ENCODE results near the gene STARD7. TPM values are rescaled to one million over a fixed set of nuclear protein-coding genes. Genes with fewer than 3 reads are reported as not detected.
"Not testable (repeated sequence)": the region's sequence is repeated elsewhere in the genome, so short reads cannot be mapped to it uniquely, and the experiment has no call there.

The STARD7 gene
- total and polyA plus RNA-seq, 2 donors (not counting 1 experiment from before 2014, with no cell fraction given): 35.1 to 133 TPM

DNA sequence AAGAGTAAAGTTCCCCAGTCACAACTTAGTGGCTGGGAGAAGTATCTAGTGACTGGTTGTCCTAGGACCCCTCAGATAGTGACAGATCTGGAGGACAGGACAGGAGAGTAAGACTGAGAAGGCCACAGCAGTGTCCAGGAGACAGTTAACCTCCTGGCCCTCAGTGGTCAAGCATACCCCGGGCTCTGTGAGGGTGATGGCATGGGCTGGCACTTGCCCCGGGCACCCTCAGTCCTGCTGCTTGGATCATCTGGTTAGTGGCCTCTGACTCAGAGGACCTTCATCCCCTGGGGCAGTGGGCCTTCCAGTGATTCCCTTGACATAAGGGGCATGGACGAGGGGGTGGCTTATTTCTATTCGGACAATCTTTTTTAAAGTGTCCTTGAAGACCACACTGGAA lies 11.3 kb upstream of the STARD7 start:
- intact Hi-C loops (cut with micrococcal nuclease); H3K79me2 ChIP-seq (ENCODE audit: control insufficient read depth, insufficient read depth, low read length); H3K27me3 Mint-ChIP-seq; H3K4me2 ChIP-seq (replicated peaks; ENCODE audit: low read depth, low read length, poor library complexity, severe bottlenecking); H3K27ac ChIP-seq (ENCODE audit: low read length in 2 of 2); H3K27ac Mint-ChIP-seq; H3K9me3 ChIP-seq (ENCODE audit: control extremely low read depth in 1 of 3, control insufficient read depth in 2 of 3, insufficient read depth in 1 of 3, low read length in 2 of 3); H3K4me3 ChIP-seq (ENCODE audit: control extremely low read depth in 1 of 5, extremely low read depth in 1 of 5, insufficient read depth in 1 of 5, low read depth in 2 of 5, low read length in 4 of 5); H3K4me3 Mint-ChIP-seq; H2AFZ ChIP-seq (ENCODE audit: insufficient read depth, low read depth, low read length, poor library complexity, severe bottlenecking); POLR2A ChIA-PET; H3K9me3 Mint-ChIP-seq (ENCODE audit: insufficient read depth); CTCF ChIA-PET; H4K20me1 ChIP-seq (ENCODE audit: control insufficient read depth, insufficient read depth, low read length, poor library complexity, severe bottlenecking); H3K9ac ChIP-seq (ENCODE audit: low read length); ATAC-seq (ENCODE audit: low read depth); H3K27me3 ChIP-seq (replicated peaks in 1 of 4; ENCODE audit: control extremely low read depth in 1 of 4, control insufficient read depth in 3 of 4, insufficient read depth in 4 of 4, low read length in 3 of 4); H3K4me1 ChIP-seq (ENCODE audit: control insufficient read depth in 2 of 2, insufficient read depth in 2 of 2, low read length in 2 of 2); DNase-seq; H3K36me3 ChIP-seq (replicated peaks in 1 of 2; ENCODE audit: control extremely low read depth in 1 of 2, control insufficient read depth in 1 of 2, extremely low read depth in 1 of 2, insufficient read depth in 2 of 2, low read length in 1 of 2): not testable (repeated sequence)
- H3K4me1 Mint-ChIP-seq: peaks cover 13% of the 10 kb centered on the region
- 96% methylated on average over 4 of the region's 4 CpGs for WGBS (ENCODE audit: insufficient coverage)

DNA sequence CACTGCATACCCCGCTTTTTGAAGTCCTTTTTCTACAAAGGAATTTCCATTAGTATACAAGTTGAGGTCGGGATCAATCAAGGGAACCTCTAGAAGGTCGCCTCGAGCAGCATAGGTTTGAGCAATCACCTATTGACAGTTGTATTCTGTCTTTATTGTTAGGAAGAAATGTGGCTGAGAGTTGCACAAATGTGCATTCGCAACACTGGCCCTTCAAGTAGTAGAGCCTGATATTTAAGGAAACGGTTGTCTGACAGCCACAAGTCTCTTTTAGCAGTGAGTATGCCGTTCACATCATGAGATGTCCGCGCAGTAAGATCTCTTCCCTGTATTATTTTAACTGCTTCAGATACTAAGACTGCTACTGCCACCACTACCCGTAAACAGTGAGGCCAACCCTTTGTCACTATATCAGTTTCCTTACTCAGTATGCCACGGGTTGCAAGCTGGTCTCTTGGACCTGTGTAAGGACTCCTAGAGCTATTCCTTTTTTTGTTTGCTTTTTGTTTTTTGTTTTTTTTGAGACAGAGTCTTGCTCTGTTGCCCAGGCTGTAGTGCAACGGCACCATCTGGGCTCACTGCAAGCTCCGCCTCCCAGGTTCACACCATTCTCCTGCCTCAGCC lies 10.0 kb upstream of the STARD7 start:
- Mint-ChIP-seq H3K4me3 (no peak overlapping the region), H3K27ac (no peak overlapping the region), H3K9me3 (ENCODE audit: insufficient read depth) (no peaks in the 10 kb centered on the region), H3K4me1 (peaks cover 15% of the 10 kb centered on the region), H3K27me3 (no peaks in the 10 kb centered on the region)
- intact Hi-C loops (cut with micrococcal nuclease): no loop called here
- no peak overlapping the region for H3K4me2 ChIP-seq (replicated peaks; ENCODE audit: low read depth, low read length, poor library complexity, severe bottlenecking)
- no peaks in the 10 kb centered on the region for H3K9me3 ChIP-seq (ENCODE audit: control extremely low read depth in 1 of 3, control insufficient read depth in 2 of 3, insufficient read depth in 1 of 3, low read length in 2 of 3)
- POLR2A ChIA-PET: no interaction called here
- H3K36me3 ChIP-seq (replicated peaks in 1 of 2; ENCODE audit: control extremely low read depth in 1 of 2, control insufficient read depth in 1 of 2, extremely low read depth in 1 of 2, insufficient read depth in 2 of 2, low read length in 1 of 2): no peaks in the 10 kb centered on the region
- H2AFZ ChIP-seq (ENCODE audit: insufficient read depth, low read depth, low read length, poor library complexity, severe bottlenecking): no peak overlapping the region
- H3K79me2 ChIP-seq (ENCODE audit: control insufficient read depth, insufficient read depth, low read length): peaks cover 4% of the 10 kb centered on the region
- no peak for ATAC-seq (ENCODE audit: low read depth)
- no peak overlapping the region for H3K4me3 ChIP-seq (ENCODE audit: control extremely low read depth in 1 of 5, extremely low read depth in 1 of 5, insufficient read depth in 1 of 5, low read depth in 2 of 5, low read length in 4 of 5)
- H3K27ac ChIP-seq (ENCODE audit: low read length in 2 of 2): no peak overlapping the region
- H3K4me1 ChIP-seq (ENCODE audit: control insufficient read depth in 2 of 2, insufficient read depth in 2 of 2, low read length in 2 of 2): peaks cover 0 to 7% of the 10 kb centered on the region in 2 donors
- H3K27me3 ChIP-seq (replicated peaks in 1 of 4; ENCODE audit: control extremely low read depth in 1 of 4, control insufficient read depth in 3 of 4, insufficient read depth in 4 of 4, low read length in 3 of 4): no peaks in the 10 kb centered on the region
- TF ChIP-seq, protein P1, sequence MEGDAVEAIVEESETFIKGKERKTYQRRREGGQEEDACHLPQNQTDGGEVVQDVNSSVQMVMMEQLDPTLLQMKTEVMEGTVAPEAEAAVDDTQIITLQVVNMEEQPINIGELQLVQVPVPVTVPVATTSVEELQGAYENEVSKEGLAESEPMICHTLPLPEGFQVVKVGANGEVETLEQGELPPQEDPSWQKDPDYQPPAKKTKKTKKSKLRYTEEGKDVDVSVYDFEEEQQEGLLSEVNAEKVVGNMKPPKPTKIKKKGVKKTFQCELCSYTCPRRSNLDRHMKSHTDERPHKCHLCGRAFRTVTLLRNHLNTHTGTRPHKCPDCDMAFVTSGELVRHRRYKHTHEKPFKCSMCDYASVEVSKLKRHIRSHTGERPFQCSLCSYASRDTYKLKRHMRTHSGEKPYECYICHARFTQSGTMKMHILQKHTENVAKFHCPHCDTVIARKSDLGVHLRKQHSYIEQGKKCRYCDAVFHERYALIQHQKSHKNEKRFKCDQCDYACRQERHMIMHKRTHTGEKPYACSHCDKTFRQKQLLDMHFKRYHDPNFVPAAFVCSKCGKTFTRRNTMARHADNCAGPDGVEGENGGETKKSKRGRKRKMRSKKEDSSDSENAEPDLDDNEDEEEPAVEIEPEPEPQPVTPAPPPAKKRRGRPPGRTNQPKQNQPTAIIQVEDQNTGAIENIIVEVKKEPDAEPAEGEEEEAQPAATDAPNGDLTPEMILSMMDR (IDR thresholded peaks at IDR 0.05): no peak
- TF ChIP-seq EZH2 (IDR thresholded peaks at IDR 0.05; ENCODE audit: borderline replicate concordance, insufficient read depth, low read depth, low read length, poor library complexity, severe bottlenecking): no peak
- no peak overlapping the region for H3K9ac ChIP-seq (ENCODE audit: low read length)
- no peaks in the 10 kb centered on the region for H4K20me1 ChIP-seq (ENCODE audit: control insufficient read depth, insufficient read depth, low read length, poor library complexity, severe bottlenecking)
- no peak for DNase-seq
- CTCF ChIA-PET: interaction anchor here (1.4 kb wide), 1 partner anchor 10 kb away, joined by 4 read pairs; the partner anchor contains the start of gene STARD7
- 100% methylated on average over 3 of the region's 13 CpGs for WGBS (ENCODE audit: insufficient coverage)

Data from B cell (primary cell).